Muscle of back (tissue), 11 donors: ENCODE measurements around the gene PAX5. TPM values are rescaled to one million over a fixed set of nuclear protein-coding genes. Genes with fewer than 3 reads are reported as not detected.

Experiments
- DNase-seq, 3 donors: peaks; one replicate each; pipeline versions ENCODE4 v3.0.0 to v3.0.0-alpha.2; 2013
- polyA plus RNA-seq, 10 donors: library from polyadenylated mRNA; unstranded; fragments of 120-200 nt; gene quantifications; one replicate each; pipeline ENCODE4 v1.2.1, GENCODE V29; 2013; ENCODE audit not compliant: insufficient read length in 10 of 10

The PAX5 gene
- polyA plus RNA-seq, 10 donors, result 0.01 to 0.50 (median 0.26) TPM

GRCh38 chr9:37025071-37025822 is 8.8 kb downstream of the PAX5 start:
- DNase-seq, result no peak

- no peak for DNase-seq
These were observed 16.5 kb downstream of the PAX5 start for GRCh38 chr9:37017546-37017945.

GRCh38 chr9:37011530-37011929 is 22.5 kb downstream of the PAX5 start:
- no peak for DNase-seq

GRCh38 chr9:37010976-37011375 is 23.1 kb downstream of the PAX5 start:
- no peak for DNase-seq

- DNase-seq, result no peak
These were observed 23.9 kb downstream of the PAX5 start for GRCh38 chr9:37010180-37010579.

- no peak for DNase-seq
These were observed 26.8 kb downstream of the PAX5 start for GRCh38 chr9:37007295-37007694.

GRCh38 chr9:37005517-37006140 is 28.4 kb downstream of the PAX5 start:
- no peak for DNase-seq

- no peak for DNase-seq
These were observed 29.6 kb downstream of the PAX5 start for GRCh38 chr9:37004424-37004935.

- no peak for DNase-seq
These were observed 31.5 kb downstream of the PAX5 start for GRCh38 chr9:37002413-37003217.

GRCh38 chr9:37002036-37002412 is 32.0 kb downstream of the PAX5 start:
- no peak for DNase-seq

- DNase-seq, result peak in 1 of 3 donors; percentile 28
These were observed 32.6 kb downstream of the PAX5 start for GRCh38 chr9:37001459-37001858.

- DNase-seq, result no peak
These were observed 34.2 kb downstream of the PAX5 start for GRCh38 chr9:36999728-37000333.

GRCh38 chr9:36997414-36997813 is 36.7 kb downstream of the PAX5 start:
- DNase-seq, result peak in 1 of 3 donors; percentile 3

GRCh38 chr9:36996706-36997086 is 37.4 kb downstream of the PAX5 start:
- DNase-seq, result no peak

- DNase-seq, result peak in 2 of 3 donors; percentile 13 to 34
These were observed 38.0 kb downstream of the PAX5 start for GRCh38 chr9:36995927-36996705.

GRCh38 chr9:36993933-36994764 is 39.9 kb downstream of the PAX5 start:
- DNase-seq, result no peak

GRCh38 chr9:36992501-36993316 is 41.4 kb downstream of the PAX5 start:
- DNase-seq, result no peak

- DNase-seq, result no peak
These were observed 42.4 kb downstream of the PAX5 start for GRCh38 chr9:36991516-36992134.

GRCh38 chr9:36988848-36989247 is 45.2 kb downstream of the PAX5 start:
- no peak for DNase-seq
